CD14-positive monocyte (primary cell): Measurements from ENCODE around the gene TOR1AIP2. TPM values are rescaled to one million over a fixed set of nuclear protein-coding genes. Genes with fewer than 3 reads are reported as not detected.

Source experiments
- DNase-seq, 3 donors: peaks; one replicate each; pipeline ENCODE4 v3.0.0-alpha.2; 2011 to 2022
- H2AFZ ChIP-seq: 2 replicates; pipeline ENCODE4 v1.6.0; 2012; ENCODE audit warnings: mild to moderate bottlenecking, low read depth, low read length, inconsistent platforms; ENCODE audit not compliant: insufficient read depth, poor library complexity, severe bottlenecking
- H3K27ac ChIP-seq, 2 donors: 1 replicate in 1 of 2; 2 replicates in 1 of 2; pipeline ENCODE4 v1.5.1; 2012 to 2013; ENCODE audit warnings: low read length in 2 of 2, control low read depth in 1 of 2, inconsistent platforms in 1 of 2, low read depth in 1 of 2, mild to moderate bottlenecking in 1 of 2
- H3K27me3 ChIP-seq, 2 donors: one replicate each; pipeline versions ENCODE4 v1.6.0 to v1.6.1; 2011 to 2013; ENCODE audit warnings: low read length in 2 of 2; ENCODE audit not compliant: control insufficient read depth in 2 of 2, insufficient read depth in 2 of 2
- H3K36me3 ChIP-seq, 2 donors: replicated peaks in 1 of 2; 1 replicate in 1 of 2; 2 replicates in 1 of 2; pipeline versions ENCODE4 v1.5.1 to v1.6.1; 2012 to 2013; ENCODE audit warnings: low read length in 2 of 2, control low read depth in 1 of 2, inconsistent platforms in 1 of 2, mild to moderate bottlenecking in 1 of 2; ENCODE audit not compliant: insufficient read depth in 2 of 2, control insufficient read depth in 1 of 2
- H3K4me1 ChIP-seq, 2 donors: 1 replicate in 1 of 2; 2 replicates in 1 of 2; pipeline versions ENCODE4 v1.5.1 to v1.6.1; 2012 to 2013; ENCODE audit warnings: low read length in 2 of 2, control low read depth in 1 of 2, inconsistent platforms in 1 of 2, mild to moderate bottlenecking in 1 of 2, moderate library complexity in 1 of 2; ENCODE audit not compliant: insufficient read depth in 2 of 2, control insufficient read depth in 1 of 2
- H3K4me2 ChIP-seq: replicated peaks from 2 replicates; pipeline ENCODE3; 2012; ENCODE audit warnings: low read length, moderate library complexity, mild to moderate bottlenecking; ENCODE audit not compliant: poor library complexity, severe bottlenecking; ENCODE audit errors: extremely low read depth
- H3K4me3 ChIP-seq, 3 experiments: fragments of 200-600 bp in 1 of 3; sonication (generic) in 1 of 3; replicated peaks in 1 of 3; 1 replicate in 2 of 3; 2 replicates in 1 of 3; pipeline ENCODE4 v1.5.1; 2011 to 2013; ENCODE audit warnings: low read length in 3 of 3, mild to moderate bottlenecking in 3 of 3, control low read depth in 2 of 3, low read depth in 2 of 3, inconsistent platforms in 1 of 3, moderate library complexity in 1 of 3
- H3K79me2 ChIP-seq: 2 replicates; pipeline ENCODE4 v1.6.0; 2012; ENCODE audit warnings: mild to moderate bottlenecking, control low read depth, inconsistent platforms, low read length, moderate library complexity; ENCODE audit not compliant: insufficient read depth
- H3K9ac ChIP-seq: 2 replicates; pipeline ENCODE4 v1.6.0; 2017; ENCODE audit warnings: low read length, mild to moderate bottlenecking; ENCODE audit not compliant: insufficient read depth, poor library complexity, severe bottlenecking
- H3K9me3 ChIP-seq, 2 donors: replicated peaks in 1 of 2; 1 replicate in 1 of 2; 2 replicates in 1 of 2; pipeline versions ENCODE4 v1.5.1 to v1.6.1; 2012 to 2013; ENCODE audit warnings: low read length in 2 of 2, control low read depth in 1 of 2; ENCODE audit not compliant: control insufficient read depth in 1 of 2, insufficient read depth in 1 of 2
- H4K20me1 ChIP-seq: 2 replicates; pipeline ENCODE4 v1.6.0; 2012; ENCODE audit warnings: mild to moderate bottlenecking, low read length, control low read depth, moderate library complexity; ENCODE audit not compliant: insufficient read depth
- H3K27ac Mint-ChIP-seq, 7 donors: one replicate each; pipeline ENCODE4 v1.8.0; 2020; ENCODE audit warnings: mild to moderate bottlenecking in 7 of 7, mixed read lengths in 7 of 7, moderate library complexity in 6 of 7, inconsistent platforms in 2 of 7
- H3K27me3 Mint-ChIP-seq, 3 donors: one replicate each; pipeline ENCODE4 v1.8.0; 2021 to 2022; ENCODE audit warnings: low read depth in 3 of 3, mild to moderate bottlenecking in 3 of 3, mixed read lengths in 3 of 3, moderate library complexity in 3 of 3, inconsistent platforms in 1 of 3
- H3K36me3 Mint-ChIP-seq, 2 donors: one replicate each; pipeline ENCODE4 v1.8.0; 2020; ENCODE audit warnings: mixed read lengths in 2 of 2, inconsistent platforms in 1 of 2, mild to moderate bottlenecking in 1 of 2
- H3K4me1 Mint-ChIP-seq: one replicate; pipeline ENCODE4 v1.8.0; 2020; ENCODE audit warnings: mild to moderate bottlenecking, mixed read lengths
- H3K4me3 Mint-ChIP-seq, 2 donors: one replicate each; pipeline ENCODE4 v1.8.0; 2020; ENCODE audit warnings: mild to moderate bottlenecking in 2 of 2, mixed read lengths in 2 of 2, moderate library complexity in 1 of 2
- H3K9me3 Mint-ChIP-seq, 7 donors: one replicate each; pipeline ENCODE4 v1.8.0; 2020 to 2022; ENCODE audit warnings: mixed read lengths in 7 of 7, mild to moderate bottlenecking in 6 of 7, moderate library complexity in 6 of 7, inconsistent platforms in 2 of 7
- WGBS: methylation state at CpG from one replicate; pipeline ENCODE4 v1.1.5; 2013; ENCODE audit warnings: missing lambda C conversion rate; ENCODE audit not compliant: insufficient coverage; 5-methylcytosine and 5-hydroxymethylcytosine counted together
- intact Hi-C, 2 donors: fragments of 100-400 bp; cut with micrococcal nuclease; formaldehyde crosslinking; loops; one replicate each; pipeline versions ENCODE4 v1.15.0 to v1.15.1; 2023
- polyA plus RNA-seq, 3 donors: library from polyadenylated mRNA; depleted of rRNA in 1 of 3; unstranded in 2 of 3; stranded (reverse) in 1 of 3; fragments of 300-500 nt in 2 of 3; fragments of >200 nt in 1 of 3; fragmentation: Illumina TruSeq in 2 of 3; gene quantifications; 1 replicate in 2 of 3; 2 replicates in 1 of 3; pipeline ENCODE4 v1.2.3, GENCODE V29; 2012 to 2021
- TF ChIP-seq, protein P1 (sequence below): fragments of 200-600 bp; IDR thresholded peaks from one replicate; pipeline ENCODE4 v1.8.0; 2022; ENCODE audit warnings: antibody characterized with exemption, mild to moderate bottlenecking

TOR1AIP2 gene
- polyA plus RNA-seq, 3 donors = 9.9 to 21.5 (median 20.5) TPM

DNA sequence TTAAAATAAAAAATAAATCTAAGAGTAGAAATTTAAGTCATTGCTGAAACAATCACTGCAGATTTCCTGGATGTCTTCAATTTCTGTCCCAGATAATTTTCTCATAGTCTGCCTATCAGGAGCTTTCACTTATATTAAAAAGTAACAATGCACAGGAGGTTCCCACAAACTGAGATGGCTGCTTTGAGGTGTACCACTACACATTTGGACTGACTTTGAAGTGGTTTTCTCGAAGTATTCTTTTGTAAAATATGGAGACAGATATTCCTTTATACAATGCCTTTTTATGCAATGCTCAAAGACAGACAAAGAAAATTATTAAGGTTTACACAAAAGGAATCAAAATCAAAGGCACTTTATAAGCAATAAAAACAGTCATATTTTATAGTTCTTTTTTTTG lies 24.5 kb downstream of the TOR1AIP2 start:
- TF ChIP-seq, protein P1, sequence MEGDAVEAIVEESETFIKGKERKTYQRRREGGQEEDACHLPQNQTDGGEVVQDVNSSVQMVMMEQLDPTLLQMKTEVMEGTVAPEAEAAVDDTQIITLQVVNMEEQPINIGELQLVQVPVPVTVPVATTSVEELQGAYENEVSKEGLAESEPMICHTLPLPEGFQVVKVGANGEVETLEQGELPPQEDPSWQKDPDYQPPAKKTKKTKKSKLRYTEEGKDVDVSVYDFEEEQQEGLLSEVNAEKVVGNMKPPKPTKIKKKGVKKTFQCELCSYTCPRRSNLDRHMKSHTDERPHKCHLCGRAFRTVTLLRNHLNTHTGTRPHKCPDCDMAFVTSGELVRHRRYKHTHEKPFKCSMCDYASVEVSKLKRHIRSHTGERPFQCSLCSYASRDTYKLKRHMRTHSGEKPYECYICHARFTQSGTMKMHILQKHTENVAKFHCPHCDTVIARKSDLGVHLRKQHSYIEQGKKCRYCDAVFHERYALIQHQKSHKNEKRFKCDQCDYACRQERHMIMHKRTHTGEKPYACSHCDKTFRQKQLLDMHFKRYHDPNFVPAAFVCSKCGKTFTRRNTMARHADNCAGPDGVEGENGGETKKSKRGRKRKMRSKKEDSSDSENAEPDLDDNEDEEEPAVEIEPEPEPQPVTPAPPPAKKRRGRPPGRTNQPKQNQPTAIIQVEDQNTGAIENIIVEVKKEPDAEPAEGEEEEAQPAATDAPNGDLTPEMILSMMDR = no peak
- Histone ChIP-seq H4K20me1 (no peaks in the 10 kb centered on the region), H3K27me3 (no peaks in the 10 kb centered on the region), H3K36me3 (peaks cover 36 to 72% of the 10 kb centered on the region in 2 donors), H3K4me1 (peaks cover 12 to 20% of the 10 kb centered on the region in 2 donors), H3K79me2 (no peaks in the 10 kb centered on the region), H3K9ac (no peak overlapping the region), H3K4me2 (no peak overlapping the region), H3K4me3 (no peak overlapping the region), H2AFZ (no peak overlapping the region), H3K27ac (no peak overlapping the region), H3K9me3 (no peaks in the 10 kb centered on the region)
- H3K36me3 Mint-ChIP-seq = peaks cover 45 to 66% of the 10 kb centered on the region in 2 donors
- no peaks in the 10 kb centered on the region for H3K9me3 Mint-ChIP-seq
- no CpG with 5 or more reads among the region's 1 CpG for WGBS
- no peak for DNase-seq
- H3K4me1 Mint-ChIP-seq = peaks cover 24% of the 10 kb centered on the region
- H3K4me3 Mint-ChIP-seq = no peak overlapping the region
- H3K27me3 Mint-ChIP-seq = peaks cover 0 to 2% (median 0%) of the 10 kb centered on the region in 3 donors
- intact Hi-C loops = no loop called here
- no peak overlapping the region for H3K27ac Mint-ChIP-seq

DNA sequence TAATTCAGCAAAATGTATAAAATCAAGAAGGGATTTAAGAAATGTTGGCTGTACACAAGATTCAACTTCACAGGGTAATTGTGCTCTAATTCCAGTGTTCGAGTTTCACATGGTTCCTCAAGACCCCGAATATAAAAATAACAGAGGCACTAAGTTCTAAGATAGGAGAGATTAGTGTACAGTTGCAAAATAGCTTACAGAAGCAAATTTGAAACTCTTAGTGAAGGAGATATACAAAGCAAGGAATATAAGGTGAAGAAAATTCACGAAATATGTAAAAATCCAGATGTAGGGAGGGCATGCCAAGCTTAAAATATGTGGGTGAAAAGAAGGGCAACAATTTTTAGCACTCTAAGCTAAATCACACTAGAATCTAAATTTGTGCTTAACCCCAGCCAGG lies 29.4 kb downstream of the TOR1AIP2 start:
- Histone ChIP-seq H3K9me3 (no peaks in the 10 kb centered on the region), H3K4me2 (no peak overlapping the region), H3K9ac (no peak overlapping the region), H3K79me2 (no peaks in the 10 kb centered on the region), H2AFZ (no peak overlapping the region), H3K27ac (no peak overlapping the region), H3K36me3 (peaks cover 63 to 94% of the 10 kb centered on the region in 2 donors), H3K27me3 (no peaks in the 10 kb centered on the region), H4K20me1 (no peaks in the 10 kb centered on the region), H3K4me3 (no peak overlapping the region), H3K4me1 (no peaks in the 10 kb centered on the region)
- intact Hi-C loops = no loop called here
- H3K9me3 Mint-ChIP-seq = no peaks in the 10 kb centered on the region
- 100% methylated on average over 2 of the region's 3 CpGs for WGBS
- H3K36me3 Mint-ChIP-seq = peaks cover 62 to 78% of the 10 kb centered on the region in 2 donors
- TF ChIP-seq, protein P1 = no peak
- no peak for DNase-seq
- H3K4me3 Mint-ChIP-seq = no peak overlapping the region
- H3K27ac Mint-ChIP-seq = no peak overlapping the region
- peaks cover 0 to 6% (median 0%) of the 10 kb centered on the region in 3 donors for H3K27me3 Mint-ChIP-seq
- H3K4me1 Mint-ChIP-seq = peaks cover 6% of the 10 kb centered on the region
